Measurements from ENCODE around the gene SWSAP1.

- TF ChIP-seq ZBTB7A (IDR thresholded peaks at IDR 0.05; ENCODE audit: low read depth) (no peak), TEAD4 (IDR thresholded peaks at IDR 0.05) (no peak), YY1 (IDR thresholded peaks at IDR 0.05; ENCODE audit: low read depth) (no peak), EP300 (IDR thresholded peaks at IDR 0.05; ENCODE audit: borderline replicate concordance) (no peak), TCF12 (IDR thresholded peaks at IDR 0.05; ENCODE audit: low read depth) (no peak), CREB1 (IDR thresholded peaks at IDR 0.05; ENCODE audit: low read depth) (no peak)
- TF ChIP-seq, protein P1, sequence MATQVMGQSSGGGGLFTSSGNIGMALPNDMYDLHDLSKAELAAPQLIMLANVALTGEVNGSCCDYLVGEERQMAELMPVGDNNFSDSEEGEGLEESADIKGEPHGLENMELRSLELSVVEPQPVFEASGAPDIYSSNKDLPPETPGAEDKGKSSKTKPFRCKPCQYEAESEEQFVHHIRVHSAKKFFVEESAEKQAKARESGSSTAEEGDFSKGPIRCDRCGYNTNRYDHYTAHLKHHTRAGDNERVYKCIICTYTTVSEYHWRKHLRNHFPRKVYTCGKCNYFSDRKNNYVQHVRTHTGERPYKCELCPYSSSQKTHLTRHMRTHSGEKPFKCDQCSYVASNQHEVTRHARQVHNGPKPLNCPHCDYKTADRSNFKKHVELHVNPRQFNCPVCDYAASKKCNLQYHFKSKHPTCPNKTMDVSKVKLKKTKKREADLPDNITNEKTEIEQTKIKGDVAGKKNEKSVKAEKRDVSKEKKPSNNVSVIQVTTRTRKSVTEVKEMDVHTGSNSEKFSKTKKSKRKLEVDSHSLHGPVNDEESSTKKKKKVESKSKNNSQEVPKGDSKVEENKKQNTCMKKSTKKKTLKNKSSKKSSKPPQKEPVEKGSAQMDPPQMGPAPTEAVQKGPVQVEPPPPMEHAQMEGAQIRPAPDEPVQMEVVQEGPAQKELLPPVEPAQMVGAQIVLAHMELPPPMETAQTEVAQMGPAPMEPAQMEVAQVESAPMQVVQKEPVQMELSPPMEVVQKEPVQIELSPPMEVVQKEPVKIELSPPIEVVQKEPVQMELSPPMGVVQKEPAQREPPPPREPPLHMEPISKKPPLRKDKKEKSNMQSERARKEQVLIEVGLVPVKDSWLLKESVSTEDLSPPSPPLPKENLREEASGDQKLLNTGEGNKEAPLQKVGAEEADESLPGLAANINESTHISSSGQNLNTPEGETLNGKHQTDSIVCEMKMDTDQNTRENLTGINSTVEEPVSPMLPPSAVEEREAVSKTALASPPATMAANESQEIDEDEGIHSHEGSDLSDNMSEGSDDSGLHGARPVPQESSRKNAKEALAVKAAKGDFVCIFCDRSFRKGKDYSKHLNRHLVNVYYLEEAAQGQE (IDR thresholded peaks at IDR 0.05; ENCODE audit: low read depth), result no peak
These were observed 18.4 kb upstream of the SWSAP1 start for GRCh38 chr19:11356074-11356397.
